Hepatocyte (in vitro differentiated cells): Measurements from ENCODE around the gene NF2. TPM values are rescaled to one million over a fixed set of nuclear protein-coding genes. Genes with fewer than 3 reads are reported as not detected.

Experiments used
- DNase-seq: peaks from one replicate; pipeline ENCODE4 v3.0.0-alpha.2; 2016; ENCODE audit warnings: low spot score
- H2AFZ ChIP-seq: fragments of 200-600 bp; sonication (generic); 2 replicates; pipeline ENCODE4 v1.6.0; 2016; ENCODE audit warnings: antibody characterized with exemption, mild to moderate bottlenecking
- H3K27ac ChIP-seq: fragments of 200-600 bp; sonication (generic); 2 replicates; pipeline ENCODE4 v1.5.1; 2016; ENCODE audit warnings: mild to moderate bottlenecking
- H3K27me3 ChIP-seq: fragments of 200-600 bp; sonication (generic); 2 replicates; pipeline ENCODE4 v1.6.1; 2016
- H3K36me3 ChIP-seq: fragments of 200-600 bp; sonication (generic); replicated peaks from 2 replicates; pipeline ENCODE4 v1.5.1; 2016; ENCODE audit warnings: low read depth; ENCODE audit not compliant: insufficient read depth
- H3K4me1 ChIP-seq: fragments of 200-600 bp; sonication (generic); 2 replicates; pipeline ENCODE4 v1.5.1; 2016; ENCODE audit warnings: mild to moderate bottlenecking, moderate library complexity; ENCODE audit not compliant: insufficient read depth
- H3K4me2 ChIP-seq: fragments of 200-600 bp; sonication (generic); 2 replicates; pipeline ENCODE4 v1.6.0; 2016
- H3K4me3 ChIP-seq: fragments of 200-600 bp; sonication (generic); 2 replicates; pipeline ENCODE4 v1.5.1; 2016; ENCODE audit warnings: mild to moderate bottlenecking
- H3K79me2 ChIP-seq: fragments of 200-600 bp; sonication (generic); 2 replicates; pipeline ENCODE4 v1.6.0; 2017; ENCODE audit warnings: mild to moderate bottlenecking
- H3K9me2 ChIP-seq: fragments of 200-600 bp; sonication (generic); replicated peaks from 2 replicates; pipeline ENCODE4 v1.6.0; 2017; ENCODE audit warnings: mild to moderate bottlenecking; ENCODE audit not compliant: insufficient read depth
- H3K9me3 ChIP-seq: fragments of 200-600 bp; sonication (generic); 2 replicates; pipeline ENCODE4 v1.5.1; 2016; ENCODE audit warnings: low read depth, mild to moderate bottlenecking
- H4K20me1 ChIP-seq: fragments of 200-600 bp; sonication (generic); 2 replicates; pipeline ENCODE4 v1.6.0; 2016; ENCODE audit warnings: mild to moderate bottlenecking; ENCODE audit not compliant: insufficient read depth, poor library complexity, severe bottlenecking
- EZH2 ChIP-seq: fragments of 200-600 bp; sonication (generic); IDR thresholded peaks from 2 replicates; pipeline ENCODE4 v1.6.1; 2016; ENCODE audit warnings: antibody characterized with exemption, mild to moderate bottlenecking, borderline replicate concordance
- EZH2phosphoT487 ChIP-seq: fragments of 200-600 bp; sonication (generic); IDR thresholded peaks from one replicate; pipeline ENCODE4 v1.6.1; 2018; ENCODE audit warnings: antibody characterized with exemption, mild to moderate bottlenecking, low read depth, moderate library complexity; ENCODE audit not compliant: unreplicated experiment, severe bottlenecking
- WGBS: methylation state at CpG from one replicate; pipeline ENCODE4 v1.1.6; 2016; ENCODE audit warnings: low lambda C conversion rate; ENCODE audit errors: missing lambda C conversion rate; 5-methylcytosine and 5-hydroxymethylcytosine counted together
- polyA plus RNA-seq: library from polyadenylated mRNA; unstranded; fragments of >200 nt; fragmentation: Nextera tagmentation; extraction: Ambion mirVana; gene quantifications from 2 replicates; pipeline ENCODE4 v1.2.1, GENCODE V29; 2016
- total RNA-seq: library from RNA; depleted of rRNA; stranded (reverse); fragments of >200 nt; gene quantifications from 2 replicates; pipeline ENCODE4 v1.2.3, GENCODE V29; 2014
- TF ChIP-seq, protein P1 (sequence below): fragments of 200-600 bp; sonication (generic); IDR thresholded peaks from 2 replicates; pipeline ENCODE4 v1.5.1; 2016; ENCODE audit warnings: antibody characterized with exemption, mild to moderate bottlenecking; ENCODE audit not compliant: poor library complexity

Gene NF2
- total and polyA plus RNA-seq, 2 experiments from 2014 or later: 18.5 to 30.7 TPM

GRCh38 chr22:29574762-29575450 lies 28.5 kb upstream of the NF2 start:
- WGBS: 74% methylated on average over 7 of the region's 7 CpGs
- Histone ChIP-seq H3K27me3 (no peaks in the 10 kb centered on the region), H3K9me3 (no peaks in the 10 kb centered on the region), H3K4me2 (peak overlapping the region; percentile 63), H3K4me3 (no peak overlapping the region), H3K4me1 (peaks cover 12% of the 10 kb centered on the region), H3K27ac (peak overlapping the region; percentile 82), H4K20me1 (no peaks in the 10 kb centered on the region), H3K79me2 (peaks cover 23% of the 10 kb centered on the region), H3K9me2 (no peaks in the 10 kb centered on the region), H3K36me3 (no peaks in the 10 kb centered on the region), H2AFZ (no peak overlapping the region)
- TF ChIP-seq EZH2 (no peak), EZH2phosphoT487 (no peak)
- TF ChIP-seq, protein P1, sequence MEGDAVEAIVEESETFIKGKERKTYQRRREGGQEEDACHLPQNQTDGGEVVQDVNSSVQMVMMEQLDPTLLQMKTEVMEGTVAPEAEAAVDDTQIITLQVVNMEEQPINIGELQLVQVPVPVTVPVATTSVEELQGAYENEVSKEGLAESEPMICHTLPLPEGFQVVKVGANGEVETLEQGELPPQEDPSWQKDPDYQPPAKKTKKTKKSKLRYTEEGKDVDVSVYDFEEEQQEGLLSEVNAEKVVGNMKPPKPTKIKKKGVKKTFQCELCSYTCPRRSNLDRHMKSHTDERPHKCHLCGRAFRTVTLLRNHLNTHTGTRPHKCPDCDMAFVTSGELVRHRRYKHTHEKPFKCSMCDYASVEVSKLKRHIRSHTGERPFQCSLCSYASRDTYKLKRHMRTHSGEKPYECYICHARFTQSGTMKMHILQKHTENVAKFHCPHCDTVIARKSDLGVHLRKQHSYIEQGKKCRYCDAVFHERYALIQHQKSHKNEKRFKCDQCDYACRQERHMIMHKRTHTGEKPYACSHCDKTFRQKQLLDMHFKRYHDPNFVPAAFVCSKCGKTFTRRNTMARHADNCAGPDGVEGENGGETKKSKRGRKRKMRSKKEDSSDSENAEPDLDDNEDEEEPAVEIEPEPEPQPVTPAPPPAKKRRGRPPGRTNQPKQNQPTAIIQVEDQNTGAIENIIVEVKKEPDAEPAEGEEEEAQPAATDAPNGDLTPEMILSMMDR: no peak
- DNase-seq: no peak

GRCh38 chr22:29578462-29579200 lies 24.8 kb upstream of the NF2 start:
- WGBS: 85% methylated on average over 10 of the region's 10 CpGs
- no peaks in the 10 kb centered on the region for H3K9me3 ChIP-seq
- no peak overlapping the region for H3K4me2 ChIP-seq
- no peaks in the 10 kb centered on the region for H3K36me3 ChIP-seq
- DNase-seq: no peak
- H2AFZ ChIP-seq: no peak overlapping the region
- no peaks in the 10 kb centered on the region for H4K20me1 ChIP-seq
- TF ChIP-seq EZH2phosphoT487 (no peak), EZH2 (no peak)
- TF ChIP-seq, protein P1: no peak
- H3K27ac ChIP-seq: peak overlapping the region; percentile 16
- no peaks in the 10 kb centered on the region for H3K9me2 ChIP-seq
- H3K4me3 ChIP-seq: no peak overlapping the region
- H3K79me2 ChIP-seq: peaks cover 14% of the 10 kb centered on the region
- H3K4me1 ChIP-seq: peaks cover 12% of the 10 kb centered on the region
- no peaks in the 10 kb centered on the region for H3K27me3 ChIP-seq

- H3K79me2 ChIP-seq: peaks cover 14% of the 10 kb centered on the region
- no peaks in the 10 kb centered on the region for H3K9me3 ChIP-seq
- peaks cover 5% of the 10 kb centered on the region for H3K4me1 ChIP-seq
- peak overlapping the region; percentile 84 for H3K4me3 ChIP-seq
- DNase-seq: peak; percentile 71
- 13% methylated on average over 8 of the region's 8 CpGs for WGBS
- H3K36me3 ChIP-seq: no peaks in the 10 kb centered on the region
- H4K20me1 ChIP-seq: no peaks in the 10 kb centered on the region
- H3K27ac ChIP-seq: peak overlapping the region; percentile 92
- H2AFZ ChIP-seq: peak overlapping the region; percentile 73
- no peak for TF ChIP-seq EZH2phosphoT487
- TF ChIP-seq, protein P1: no peak
- TF ChIP-seq EZH2: no peak
- H3K27me3 ChIP-seq: no peaks in the 10 kb centered on the region
- H3K4me2 ChIP-seq: peak overlapping the region; percentile 80
- H3K9me2 ChIP-seq: no peaks in the 10 kb centered on the region
Observed at GRCh38 chr22:29580200-29580810, 23.1 kb upstream of the NF2 start.
